Thoracic aorta (tissue), 2 donors: ENCODE measurements around the gene SH3PXD2A. TPM values are rescaled to one million over a fixed set of nuclear protein-coding genes. Genes with fewer than 3 reads are reported as not detected.

Source experiments
- ATAC-seq: fragments of 150-250 bp; one replicate; pipeline ENCODE4 v1.8.0; 2017; ENCODE audit warnings: low read depth; ENCODE audit not compliant: insufficient number of reproducible peaks, low FRiP score
- DNase-seq: peaks from one replicate; pipeline ENCODE4 v3.0.0-alpha.2; 2020; ENCODE audit warnings: low spot score
- H3K27ac ChIP-seq, 2 donors: fragments of 200-600 bp; sonication (generic); 1 replicate in 1 of 2; 2 replicates in 1 of 2; pipeline ENCODE4 v1.5.1; 2016; ENCODE audit warnings: mild to moderate bottlenecking in 2 of 2, moderate library complexity in 2 of 2
- H3K27me3 ChIP-seq: fragments of 200-600 bp; sonication (generic); replicated peaks from 2 replicates; pipeline ENCODE4 v1.6.0; 2016; ENCODE audit warnings: mild to moderate bottlenecking; ENCODE audit not compliant: insufficient read depth
- H3K36me3 ChIP-seq: fragments of 200-600 bp; sonication (generic); one replicate; pipeline ENCODE4 v1.5.1; 2016
- H3K4me1 ChIP-seq, 2 donors: fragments of 200-600 bp; sonication (generic); 1 replicate in 1 of 2; 2 replicates in 1 of 2; pipeline versions ENCODE4 v1.5.1 to v1.6.0; 2016; ENCODE audit warnings: low read depth in 2 of 2, mild to moderate bottlenecking in 1 of 2; ENCODE audit not compliant: control insufficient read depth in 1 of 2
- H3K4me3 ChIP-seq: fragments of 200-600 bp; sonication (generic); 2 replicates; pipeline ENCODE4 v1.5.1; 2016; ENCODE audit warnings: mild to moderate bottlenecking
- H3K9me3 ChIP-seq: fragments of 200-600 bp; sonication (generic); 2 replicates; pipeline ENCODE4 v1.5.1; 2016
- CTCF ChIP-seq: fragments of 200-600 bp; sonication (generic); IDR thresholded peaks from one replicate; pipeline ENCODE4 v1.5.1; 2019; ENCODE audit warnings: antibody characterized with exemption
- total RNA-seq, 2 donors: library from RNA; depleted of rRNA; stranded (reverse); fragments of >200 nt; gene quantifications; one replicate each; pipeline versions ENCODE4 v1.1.0 to v1.2.3, GENCODE V29; 2016

SH3PXD2A gene
- total RNA-seq, 2 donors from 2014 or later: 28.3 to 51.5 TPM

DNA sequence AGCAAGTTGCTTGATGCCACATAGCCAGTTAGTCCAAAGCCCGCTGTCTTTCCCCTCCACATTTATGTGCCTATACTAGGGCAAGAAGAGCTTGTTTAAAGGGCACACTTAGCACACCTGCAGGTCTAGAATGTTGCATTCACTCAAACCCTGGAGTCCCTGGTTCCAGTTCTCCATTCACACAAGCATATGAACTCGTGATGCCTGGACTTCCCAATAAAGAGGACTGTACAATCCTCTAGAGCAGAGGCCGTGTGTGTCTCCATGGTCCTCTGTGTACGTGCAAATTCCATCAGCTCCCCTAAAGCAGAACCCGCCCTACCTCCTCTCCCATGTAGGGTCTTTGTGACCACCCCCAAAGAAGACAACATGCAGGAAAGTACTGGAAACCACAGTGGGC, 3.0 kb upstream of the SH3PXD2A start:
- no peaks in the 10 kb centered on the region for H3K36me3 ChIP-seq
- H3K27me3 ChIP-seq: no peaks in the 10 kb centered on the region
- no peak for TF ChIP-seq CTCF
- no peak overlapping the region for H3K4me3 ChIP-seq
- DNase-seq (no peak), ATAC-seq (no peak)
- H3K27ac ChIP-seq: no peak overlapping the region
- H3K4me1 ChIP-seq: peaks cover 0 to 22% of the 10 kb centered on the region in 2 donors
- no peaks in the 10 kb centered on the region for H3K9me3 ChIP-seq

- H3K36me3 ChIP-seq: no peaks in the 10 kb centered on the region
- no peaks in the 10 kb centered on the region for H3K9me3 ChIP-seq
- TF ChIP-seq CTCF: no peak
- H3K27ac ChIP-seq: no peak overlapping the region
- peaks cover 6 to 37% of the 10 kb centered on the region in 2 donors for H3K4me1 ChIP-seq
- no peaks in the 10 kb centered on the region for H3K27me3 ChIP-seq
- no peak overlapping the region for H3K4me3 ChIP-seq
- ATAC-seq: no peak
- no peak for DNase-seq
These were observed 1.4 kb upstream of the SH3PXD2A start for GRCh38 chr10:103856797-103857170.

- TF ChIP-seq CTCF: no peak
- Histone ChIP-seq H3K36me3 (no peaks in the 10 kb centered on the region), H3K4me1 (peaks cover 6 to 44% of the 10 kb centered on the region in 2 donors), H3K27ac (no peak overlapping the region), H3K4me3 (peak overlapping the region; percentile 81), H3K9me3 (no peaks in the 10 kb centered on the region), H3K27me3 (no peaks in the 10 kb centered on the region)
- ATAC-seq: no peak
- no peak for DNase-seq
These were observed 748 bp upstream of the SH3PXD2A start for GRCh38 chr10:103855852-103856796.

DNA sequence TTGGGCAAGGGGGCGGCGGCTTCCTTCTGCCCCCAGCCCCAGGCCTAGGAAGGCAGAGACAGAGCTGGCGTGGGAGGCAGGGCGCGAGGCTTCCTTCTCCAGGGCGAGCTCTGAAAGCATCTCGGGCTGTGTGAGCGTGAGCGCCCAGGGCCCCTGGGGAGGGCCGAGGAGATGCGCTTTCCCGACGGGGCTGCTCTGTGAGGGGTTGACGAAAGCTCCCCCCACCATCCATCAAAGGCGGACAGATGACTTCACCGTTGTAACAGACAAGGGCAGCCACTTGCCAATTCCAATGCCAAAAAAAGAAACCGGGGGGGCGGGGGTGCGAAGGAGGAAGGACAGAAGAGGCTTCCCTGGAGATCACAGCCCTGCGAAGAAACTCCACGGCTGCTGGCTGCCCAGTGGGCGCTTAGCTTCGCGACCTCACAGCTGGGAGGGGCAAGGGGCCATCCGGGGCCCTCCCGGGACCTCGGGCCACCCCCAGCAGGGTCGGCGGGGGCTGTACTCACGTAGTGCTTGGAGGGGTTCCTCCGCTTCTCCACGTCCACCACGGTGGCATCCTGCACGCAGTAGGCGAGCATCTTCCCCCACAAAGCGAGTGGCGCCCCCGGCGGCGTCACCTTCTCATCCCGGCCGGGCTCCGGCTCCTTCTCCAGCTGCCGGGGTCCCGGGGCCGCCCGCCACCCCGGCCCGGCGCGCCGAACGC, 537 bp downstream of the SH3PXD2A start:
- peak overlapping the region; percentile 81 for H3K4me3 ChIP-seq
- no peak for DNase-seq
- no peaks in the 10 kb centered on the region for H3K36me3 ChIP-seq
- no peaks in the 10 kb centered on the region for H3K27me3 ChIP-seq
- H3K27ac ChIP-seq: no peak overlapping the region
- H3K9me3 ChIP-seq: no peaks in the 10 kb centered on the region
- H3K4me1 ChIP-seq: peaks cover 15 to 57% of the 10 kb centered on the region in 2 donors
- no peak for ATAC-seq
- TF ChIP-seq CTCF: no peak

- ATAC-seq: no peak
- Histone ChIP-seq H3K4me3 (peak overlapping the region; percentile 81), H3K27me3 (no peaks in the 10 kb centered on the region), H3K9me3 (no peaks in the 10 kb centered on the region), H3K4me1 (peaks cover 17 to 62% of the 10 kb centered on the region in 2 donors), H3K27ac (no peak overlapping the region), H3K36me3 (no peaks in the 10 kb centered on the region)
- no peak for TF ChIP-seq CTCF
- no peak for DNase-seq
These were observed 1.1 kb downstream of the SH3PXD2A start for GRCh38 chr10:103854265-103854685.
